ENCODE data around the gene CNIH2.
A peak's percentile ranks its signal among the peaks of the same experiment; 100 is the strongest.

Gene CNIH2

DNA sequence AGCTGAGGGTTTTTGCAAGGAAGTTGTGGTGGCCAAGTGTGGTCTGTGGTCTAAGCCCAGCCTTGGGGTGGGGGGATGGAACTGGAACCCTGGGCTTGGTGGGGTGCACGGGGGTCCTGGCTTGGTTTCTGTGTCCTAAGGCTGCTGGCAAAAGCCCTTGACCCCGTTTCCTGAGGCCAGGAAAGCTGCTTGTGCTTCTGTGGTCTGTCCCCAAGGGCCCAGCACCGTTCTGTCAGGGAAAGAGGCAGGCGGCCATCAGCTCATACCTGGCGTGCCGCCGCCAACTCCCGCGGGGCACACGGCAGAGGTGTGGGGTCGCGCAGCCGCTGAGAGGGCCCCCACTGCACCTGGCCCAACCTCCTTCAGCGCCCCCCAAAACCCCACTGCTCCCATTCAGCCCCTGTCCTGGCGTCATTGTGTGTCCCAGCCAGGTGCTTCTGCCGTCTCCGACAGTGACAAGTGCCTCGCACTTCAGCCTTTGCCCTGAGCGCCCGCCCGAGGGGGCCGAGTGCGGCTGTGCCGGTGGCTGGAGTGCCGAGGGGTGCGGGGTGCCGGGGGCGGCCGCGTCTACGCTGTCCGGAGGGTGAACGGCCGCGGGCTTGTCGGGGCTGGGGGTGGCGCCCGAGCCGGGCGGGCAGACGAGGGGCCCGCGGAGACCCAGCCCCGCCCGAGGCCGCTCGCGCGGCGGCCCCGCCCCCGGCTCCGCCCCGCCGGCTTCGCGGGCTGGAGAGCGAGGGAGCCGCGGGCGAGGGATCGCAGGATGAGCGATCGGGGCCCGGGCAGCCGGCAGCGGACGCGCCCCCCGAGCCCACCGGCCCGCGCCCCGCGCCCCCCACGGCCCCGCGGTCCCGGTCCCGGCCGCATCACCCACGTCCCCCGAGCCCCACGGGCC is at the start of gene CNIH2:
Gene CNIH2 (plus strand): TSS at position 705 of the 892 bp plus-strand sequence. CDS start 282 bp downstream, outside the sequence.
- DNase-seq (ENCODE audit: low spot score) = peak; percentile 76
- in situ Hi-C loops (cut with MboI; ENCODE audit: low sequenced_read_pairs, unreplicated experiment) = no loop called here
- TF ChIP-seq, protein P1, sequence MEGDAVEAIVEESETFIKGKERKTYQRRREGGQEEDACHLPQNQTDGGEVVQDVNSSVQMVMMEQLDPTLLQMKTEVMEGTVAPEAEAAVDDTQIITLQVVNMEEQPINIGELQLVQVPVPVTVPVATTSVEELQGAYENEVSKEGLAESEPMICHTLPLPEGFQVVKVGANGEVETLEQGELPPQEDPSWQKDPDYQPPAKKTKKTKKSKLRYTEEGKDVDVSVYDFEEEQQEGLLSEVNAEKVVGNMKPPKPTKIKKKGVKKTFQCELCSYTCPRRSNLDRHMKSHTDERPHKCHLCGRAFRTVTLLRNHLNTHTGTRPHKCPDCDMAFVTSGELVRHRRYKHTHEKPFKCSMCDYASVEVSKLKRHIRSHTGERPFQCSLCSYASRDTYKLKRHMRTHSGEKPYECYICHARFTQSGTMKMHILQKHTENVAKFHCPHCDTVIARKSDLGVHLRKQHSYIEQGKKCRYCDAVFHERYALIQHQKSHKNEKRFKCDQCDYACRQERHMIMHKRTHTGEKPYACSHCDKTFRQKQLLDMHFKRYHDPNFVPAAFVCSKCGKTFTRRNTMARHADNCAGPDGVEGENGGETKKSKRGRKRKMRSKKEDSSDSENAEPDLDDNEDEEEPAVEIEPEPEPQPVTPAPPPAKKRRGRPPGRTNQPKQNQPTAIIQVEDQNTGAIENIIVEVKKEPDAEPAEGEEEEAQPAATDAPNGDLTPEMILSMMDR (IDR thresholded peaks at IDR 0.05; ENCODE audit: borderline replicate concordance, control extremely low read depth, extremely low read depth, insufficient read depth, missing control alignments) = no peak

DNA sequence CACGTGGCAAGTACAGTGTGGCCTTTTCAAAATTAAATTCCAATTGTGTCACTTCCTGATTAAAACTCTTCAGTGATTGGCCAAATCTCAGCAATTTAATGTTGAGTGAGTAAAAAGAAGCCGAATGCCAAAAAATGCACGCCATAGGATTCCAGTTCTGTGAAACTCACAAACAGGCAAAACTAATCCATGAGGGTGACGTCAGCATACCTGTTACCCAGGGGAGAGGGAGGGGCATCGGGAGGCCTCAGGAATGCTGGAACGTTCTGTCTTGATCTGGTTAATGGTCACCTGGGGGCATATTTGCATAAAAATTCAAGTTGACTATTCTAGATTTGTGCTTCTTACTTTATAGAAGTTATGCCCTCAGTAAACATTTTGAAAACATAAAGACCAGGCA is 49.5 kb upstream of the CNIH2 start:
- in situ Hi-C loops (cut with MboI; ENCODE audit: low sequenced_read_pairs, unreplicated experiment) = no loop called here
- no peak for DNase-seq (ENCODE audit: low spot score)
- TF ChIP-seq, protein P1 (IDR thresholded peaks at IDR 0.05; ENCODE audit: borderline replicate concordance, control extremely low read depth, extremely low read depth, insufficient read depth, missing control alignments) = no peak

DNA sequence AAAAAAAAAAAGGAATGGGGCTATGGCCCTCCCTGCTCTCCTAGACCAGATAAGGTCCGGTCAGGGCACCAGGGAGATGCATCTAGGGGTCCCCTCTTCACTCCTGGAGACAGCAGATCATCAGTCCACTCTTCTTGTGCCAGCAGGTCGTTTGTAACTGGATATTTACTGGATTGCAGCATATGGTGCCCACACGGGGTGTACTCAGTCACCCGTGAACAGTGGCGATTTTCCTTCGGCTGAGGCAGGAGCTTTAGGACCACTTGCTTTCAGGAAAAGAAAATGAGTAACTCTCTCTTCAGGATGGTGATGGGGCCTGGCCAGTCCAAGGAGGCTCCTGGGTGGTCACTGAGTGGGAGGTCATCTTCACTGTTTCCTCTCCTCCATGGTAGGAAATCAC is 47.8 kb upstream of the CNIH2 start:
- TF ChIP-seq, protein P1 (IDR thresholded peaks at IDR 0.05; ENCODE audit: borderline replicate concordance, control extremely low read depth, extremely low read depth, insufficient read depth, missing control alignments) = no peak
- in situ Hi-C loops (cut with MboI; ENCODE audit: low sequenced_read_pairs, unreplicated experiment) = no loop called here
- DNase-seq (ENCODE audit: low spot score) = no peak

DNA sequence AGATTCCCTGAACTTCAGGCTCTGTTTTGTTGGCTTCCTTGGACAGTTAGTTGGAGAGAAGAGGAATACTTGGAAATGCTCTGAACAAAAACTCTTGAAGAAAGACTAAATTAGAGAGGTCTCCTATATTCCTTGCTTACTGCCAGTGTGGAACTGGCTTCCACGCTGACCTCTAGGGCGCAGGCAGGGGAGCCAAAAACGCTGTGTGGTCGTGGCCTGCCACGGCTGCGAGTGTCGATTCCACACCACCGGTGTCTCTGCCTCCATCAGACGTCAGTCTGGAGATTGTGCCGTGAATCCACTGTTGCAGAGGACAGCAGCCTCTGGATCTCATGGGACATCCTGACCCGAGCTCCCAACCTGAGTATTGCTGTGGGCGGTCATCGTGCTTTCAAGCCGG is 47.0 kb upstream of the CNIH2 start:
- TF ChIP-seq, protein P1 (IDR thresholded peaks at IDR 0.05; ENCODE audit: borderline replicate concordance, control extremely low read depth, extremely low read depth, insufficient read depth, missing control alignments) = no peak
- DNase-seq (ENCODE audit: low spot score) = no peak
- in situ Hi-C loops (cut with MboI; ENCODE audit: low sequenced_read_pairs, unreplicated experiment) = no loop called here

DNA sequence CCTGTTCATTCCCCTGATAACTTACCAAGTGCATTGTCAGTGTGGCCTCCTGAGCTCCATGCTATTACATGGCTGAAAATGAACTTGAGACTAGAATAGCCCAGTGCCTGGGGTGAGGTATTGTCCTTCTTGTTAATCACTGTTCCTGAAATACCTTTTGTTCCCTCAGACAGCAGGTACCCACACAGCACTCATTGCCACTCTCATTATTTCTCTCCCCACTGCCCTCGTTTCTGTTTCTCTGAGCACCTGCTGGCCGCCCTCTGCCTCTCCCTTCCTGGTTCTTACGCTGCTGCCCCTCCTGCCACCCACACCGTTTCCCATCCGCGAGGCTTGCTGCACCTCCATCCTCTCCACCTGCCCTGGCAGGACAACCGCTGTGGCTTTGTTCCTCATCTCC is 46.4 kb upstream of the CNIH2 start:
- DNase-seq (ENCODE audit: low spot score) = no peak
- in situ Hi-C loops (cut with MboI; ENCODE audit: low sequenced_read_pairs, unreplicated experiment) = no loop called here
- TF ChIP-seq, protein P1 (IDR thresholded peaks at IDR 0.05; ENCODE audit: borderline replicate concordance, control extremely low read depth, extremely low read depth, insufficient read depth, missing control alignments) = no peak

DNA sequence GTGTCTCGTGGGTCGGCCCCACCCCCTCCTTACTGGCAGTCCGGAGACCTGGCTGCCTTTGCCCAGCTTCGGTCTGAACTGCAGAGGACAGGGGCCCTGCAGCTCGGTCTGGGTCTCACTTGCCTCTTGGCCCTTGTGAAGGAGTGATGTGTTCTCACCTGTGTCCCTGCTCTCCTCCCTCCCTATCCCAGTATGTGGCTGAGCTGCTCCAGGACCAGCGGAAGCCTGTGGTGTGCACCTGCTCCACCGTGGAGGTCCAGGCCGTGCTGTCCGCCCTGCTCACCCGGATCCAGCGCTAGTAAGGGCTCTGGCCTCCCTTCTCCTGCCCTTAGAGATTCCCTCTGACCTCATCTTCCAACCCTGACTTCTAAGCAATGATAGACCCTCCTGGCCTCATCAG is 45.2 kb upstream of the CNIH2 start:
- in situ Hi-C loops (cut with MboI; ENCODE audit: low sequenced_read_pairs, unreplicated experiment) = no loop called here

More for the DNA sequence above, 45.2 kb upstream of the CNIH2 start:
- TF ChIP-seq, protein P1 (IDR thresholded peaks at IDR 0.05; ENCODE audit: borderline replicate concordance, control extremely low read depth, extremely low read depth, insufficient read depth, missing control alignments) = no peak
- DNase-seq (ENCODE audit: low spot score) = no peak

Data from GM13976 (cell line).